ENCODE results near the gene RTL5.

RTL5 gene

GRCh38 chrX:72113461-72113860 is 18.3 kb downstream of the RTL5 start:
- ChIA-PET POLR2A (no interaction called here), CTCF (no interaction called here)
- TF ChIP-seq ELF4 (IDR thresholded peaks at IDR 0.05) (no peak), HDGF (IDR thresholded peaks at IDR 0.05; ENCODE audit: borderline replicate concordance) (no peak), FOXK2 (IDR thresholded peaks at IDR 0.05) (no peak), ARNT (IDR thresholded peaks at IDR 0.05) (no peak), SUZ12 (IDR thresholded peaks at IDR 0.05) (no peak), SP1 (IDR thresholded peaks at IDR 0.05) (no peak), NFRKB (IDR thresholded peaks at IDR 0.05) (no peak), CTBP1 (IDR thresholded peaks at IDR 0.05; ENCODE audit: borderline replicate concordance) (no peak), LEF1 (IDR thresholded peaks at IDR 0.05; ENCODE audit: borderline replicate concordance) (no peak), FOXM1 (IDR thresholded peaks at IDR 0.05; ENCODE audit: borderline replicate concordance) (no peak), TARDBP (IDR thresholded peaks at IDR 0.05) (no peak), FOXA1 (IDR thresholded peaks at IDR 0.05) (no peak), BHLHE40 (IDR thresholded peaks at IDR 0.05; ENCODE audit: borderline replicate concordance) (no peak), PKNOX1 (IDR thresholded peaks at IDR 0.05) (no peak)
- DNase-seq (ENCODE audit: extremely low spot score), result no peak

GRCh38 chrX:72110876-72111708 is 20.6 kb downstream of the RTL5 start:
- TF ChIP-seq CTBP1 (IDR thresholded peaks at IDR 0.05; ENCODE audit: borderline replicate concordance) (no peak), HDGF (IDR thresholded peaks at IDR 0.05; ENCODE audit: borderline replicate concordance) (no peak), BHLHE40 (IDR thresholded peaks at IDR 0.05; ENCODE audit: borderline replicate concordance) (no peak), LEF1 (IDR thresholded peaks at IDR 0.05; ENCODE audit: borderline replicate concordance) (no peak), ZNF384 (IDR thresholded peaks at IDR 0.05) (no peak), SP1 (IDR thresholded peaks at IDR 0.05) (no peak), NFRKB (IDR thresholded peaks at IDR 0.05) (no peak)
- DNase-seq (ENCODE audit: extremely low spot score), result no peak
- ChIA-PET POLR2A (interaction anchor here (1.6 to 1.8 kb wide), 2 partner anchors 10 to 66 kb away, joined by 4 read pairs; no protein-coding TSS in a partner anchor), CTCF (no interaction called here)

GRCh38 chrX:72110051-72110875 is 21.5 kb downstream of the RTL5 start:
- ChIA-PET CTCF (no interaction called here), POLR2A (interaction anchor here (1.3 to 1.8 kb wide), 3 partner anchors 11 to 65 kb away, joined by 4 read pairs; no protein-coding TSS in a partner anchor)
- DNase-seq (ENCODE audit: extremely low spot score), result no peak
- TF ChIP-seq ARNT (IDR thresholded peaks at IDR 0.05), result no peak
- TF ChIP-seq FOXK2 (IDR thresholded peaks at IDR 0.05), result no peak
- TF ChIP-seq SUZ12 (IDR thresholded peaks at IDR 0.05), result no peak
- no peak for TF ChIP-seq NFRKB (IDR thresholded peaks at IDR 0.05)
- no peak for TF ChIP-seq FOXA1 (IDR thresholded peaks at IDR 0.05)
- TF ChIP-seq BHLHE40 (IDR thresholded peaks at IDR 0.05; ENCODE audit: borderline replicate concordance), result no peak
- TF ChIP-seq CTBP1 (IDR thresholded peaks at IDR 0.05; ENCODE audit: borderline replicate concordance), result no peak
- no peak for TF ChIP-seq FOXM1 (IDR thresholded peaks at IDR 0.05; ENCODE audit: borderline replicate concordance)
- TF ChIP-seq ZNF384 (IDR thresholded peaks at IDR 0.05), result no peak
- no peak for TF ChIP-seq LEF1 (IDR thresholded peaks at IDR 0.05; ENCODE audit: borderline replicate concordance)

GRCh38 chrX:72108666-72109065 is 23.0 kb downstream of the RTL5 start:
- POLR2A ChIA-PET, result no interaction called here
- TF ChIP-seq CTBP1 (IDR thresholded peaks at IDR 0.05; ENCODE audit: borderline replicate concordance) (no peak), LEF1 (IDR thresholded peaks at IDR 0.05; ENCODE audit: borderline replicate concordance) (no peak), ELF4 (IDR thresholded peaks at IDR 0.05) (no peak), FOXA1 (IDR thresholded peaks at IDR 0.05) (no peak), BHLHE40 (IDR thresholded peaks at IDR 0.05; ENCODE audit: borderline replicate concordance) (no peak), HDGF (IDR thresholded peaks at IDR 0.05; ENCODE audit: borderline replicate concordance) (no peak), ARNT (IDR thresholded peaks at IDR 0.05) (no peak), L3MBTL2 (conservative IDR thresholded peaks at IDR 0.05) (no peak), FOXM1 (IDR thresholded peaks at IDR 0.05; ENCODE audit: borderline replicate concordance) (no peak), ZNF384 (IDR thresholded peaks at IDR 0.05) (no peak)
- CTCF ChIA-PET, result interaction anchor here (1.2 kb wide), 1 partner anchor 79 kb away, joined by 3 read pairs; no protein-coding TSS in a partner anchor
- DNase-seq (ENCODE audit: extremely low spot score), result no peak

GRCh38 chrX:72107841-72108595 is 23.7 kb downstream of the RTL5 start:
- CTCF ChIA-PET, result interaction anchor here (1.2 to 1.3 kb wide), 2 partner anchors 78 to 86 kb away, joined by 3 read pairs; no protein-coding TSS in a partner anchor
- no peak for DNase-seq (ENCODE audit: extremely low spot score)
- TF ChIP-seq SP1 (IDR thresholded peaks at IDR 0.05), result no peak
- no peak for TF ChIP-seq FOXM1 (IDR thresholded peaks at IDR 0.05; ENCODE audit: borderline replicate concordance)
- TF ChIP-seq SUZ12 (IDR thresholded peaks at IDR 0.05), result no peak
- TF ChIP-seq ELF4 (IDR thresholded peaks at IDR 0.05), result no peak
- TF ChIP-seq PKNOX1 (IDR thresholded peaks at IDR 0.05), result no peak
- no peak for TF ChIP-seq FOXA1 (IDR thresholded peaks at IDR 0.05)
- TF ChIP-seq LEF1 (IDR thresholded peaks at IDR 0.05; ENCODE audit: borderline replicate concordance), result no peak
- no peak for TF ChIP-seq NFRKB (IDR thresholded peaks at IDR 0.05)
- TF ChIP-seq ARNT (IDR thresholded peaks at IDR 0.05), result no peak
- no peak for TF ChIP-seq HDGF (IDR thresholded peaks at IDR 0.05; ENCODE audit: borderline replicate concordance)
- no peak for TF ChIP-seq BHLHE40 (IDR thresholded peaks at IDR 0.05; ENCODE audit: borderline replicate concordance)
- no peak for TF ChIP-seq L3MBTL2 (conservative IDR thresholded peaks at IDR 0.05)
- TF ChIP-seq TARDBP (IDR thresholded peaks at IDR 0.05), result no peak
- no peak for TF ChIP-seq FOXK2 (IDR thresholded peaks at IDR 0.05)
- TF ChIP-seq ZNF384 (IDR thresholded peaks at IDR 0.05), result no peak
- no peak for TF ChIP-seq CTBP1 (IDR thresholded peaks at IDR 0.05; ENCODE audit: borderline replicate concordance)
- POLR2A ChIA-PET, result no interaction called here

All from HEK293T (cell line).